HG03139 (cell line): ENCODE measurements around the gene GSK3A.

Experiments
- ATAC-seq: cut with Tn5 transposase; IDR thresholded peaks from one replicate; pipeline ENCODE4 v1.9.1; 2021; ENCODE audit not compliant: unreplicated experiment

Gene GSK3A

GRCh38 chr19:42242512-42243409 is at the start of gene GSK3A:
GSK3A (minus strand) TSS chr19:42242602; CDS start chr19:42242465, 137 bp downstream.
- ATAC-seq = peak; percentile 53

DNA sequence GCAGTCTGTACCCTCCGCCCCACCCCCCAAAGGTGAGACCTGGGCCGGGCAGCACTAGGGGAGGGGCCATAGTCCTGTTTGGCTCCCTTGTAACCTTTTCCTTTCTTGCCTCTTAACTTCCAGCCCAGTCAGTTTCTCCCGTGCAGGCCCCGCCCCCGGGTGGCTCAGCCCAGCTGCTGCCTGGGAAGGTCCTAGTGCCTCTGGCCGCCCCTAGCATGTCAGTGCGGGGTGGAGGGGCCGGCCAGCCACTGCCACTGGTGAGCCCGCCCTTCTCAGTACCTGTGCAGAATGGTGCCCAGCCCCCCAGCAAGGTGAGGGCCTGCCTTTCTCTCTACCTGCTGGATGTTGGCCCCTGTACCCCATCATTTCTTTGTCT is 49.0 kb upstream of the GSK3A start:
- no peak for ATAC-seq

GRCh38 chr19:42290523-42291434 is 48.4 kb upstream of the GSK3A start:
- ATAC-seq = no peak

- ATAC-seq = no peak
Measured at GRCh38 chr19:42290136-42290522, 47.7 kb upstream of the GSK3A start.

GRCh38 chr19:42289556-42290041 is 47.2 kb upstream of the GSK3A start:
- no peak for ATAC-seq

DNA sequence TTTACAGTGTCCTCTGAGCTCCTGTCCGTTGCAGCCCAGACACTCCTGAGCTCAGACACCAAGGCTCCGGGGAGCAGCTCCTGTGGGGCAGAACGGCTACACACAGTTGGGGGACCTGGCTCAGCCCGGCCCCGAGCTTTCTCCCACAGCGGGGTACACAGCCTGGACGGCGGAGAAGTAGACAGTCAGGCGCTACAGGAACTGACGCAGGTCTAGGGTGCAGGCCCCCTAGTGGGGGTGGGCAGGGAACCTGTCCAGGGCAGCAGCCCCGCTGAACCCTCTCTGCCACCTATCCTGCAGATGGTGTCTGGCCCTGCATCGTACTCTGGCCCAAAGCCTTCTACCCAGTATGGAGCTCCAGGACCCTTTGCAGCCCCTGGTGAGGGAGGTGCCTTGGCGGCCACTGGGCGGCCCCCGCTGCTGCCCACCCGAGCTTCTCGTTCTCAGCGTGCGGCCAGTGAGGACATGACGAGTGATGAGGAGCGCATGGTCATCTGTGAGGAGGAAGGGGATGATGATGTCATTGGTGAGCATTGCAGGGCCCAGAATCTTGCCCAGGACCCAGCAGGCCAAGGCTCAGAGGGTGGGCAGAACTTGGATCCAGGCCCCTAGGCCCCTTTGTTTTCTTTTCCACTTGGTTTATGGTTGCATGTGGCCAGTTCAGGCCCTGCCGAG is 46.6 kb upstream of the GSK3A start:
- no peak for ATAC-seq

GRCh38 chr19:42288387-42288786 is 46.0 kb upstream of the GSK3A start:
- no peak for ATAC-seq

- no peak for ATAC-seq
Measured at GRCh38 chr19:42287827-42288107, 45.4 kb upstream of the GSK3A start.

DNA sequence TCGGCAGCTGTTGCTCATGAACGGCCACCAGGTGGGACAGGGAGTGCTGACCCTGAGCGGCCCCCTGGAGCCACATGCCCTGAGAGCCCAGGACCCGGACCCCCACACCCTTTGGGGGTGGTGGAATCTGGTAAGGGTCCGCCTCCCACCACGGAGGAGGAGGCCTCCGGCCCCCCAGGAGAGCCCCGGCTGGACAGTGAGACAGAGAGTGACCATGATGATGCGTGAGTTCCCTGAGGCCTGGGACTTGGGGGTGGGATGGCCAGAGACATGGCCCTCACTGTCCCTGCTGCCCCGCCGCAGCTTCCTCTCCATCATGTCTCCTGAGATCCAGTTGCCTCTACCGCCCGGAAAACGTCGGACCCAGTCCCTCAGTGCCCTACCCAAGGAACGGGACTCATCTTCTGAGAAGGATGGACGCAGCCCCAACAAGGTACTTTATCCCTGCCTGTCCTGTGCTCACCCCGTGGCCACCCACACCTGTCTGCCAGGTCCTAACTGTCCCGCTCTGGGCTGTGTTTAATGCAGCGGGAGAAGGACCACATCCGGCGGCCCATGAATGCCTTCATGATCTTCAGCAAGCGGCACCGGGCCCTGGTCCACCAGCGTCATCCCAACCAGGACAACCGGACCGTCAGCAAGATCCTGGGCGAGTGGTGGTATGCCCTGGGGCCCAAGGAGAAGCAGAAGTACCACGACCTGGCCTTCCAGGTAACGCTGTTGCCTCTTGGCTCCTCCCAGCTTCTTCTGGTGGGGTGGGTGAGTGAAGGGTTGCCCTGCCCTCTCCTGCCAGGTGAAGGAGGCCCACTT is 44.8 kb upstream of the GSK3A start:
- no peak for ATAC-seq

- ATAC-seq = no peak
Measured at GRCh38 chr19:42286349-42287016, 44.1 kb upstream of the GSK3A start.

DNA sequence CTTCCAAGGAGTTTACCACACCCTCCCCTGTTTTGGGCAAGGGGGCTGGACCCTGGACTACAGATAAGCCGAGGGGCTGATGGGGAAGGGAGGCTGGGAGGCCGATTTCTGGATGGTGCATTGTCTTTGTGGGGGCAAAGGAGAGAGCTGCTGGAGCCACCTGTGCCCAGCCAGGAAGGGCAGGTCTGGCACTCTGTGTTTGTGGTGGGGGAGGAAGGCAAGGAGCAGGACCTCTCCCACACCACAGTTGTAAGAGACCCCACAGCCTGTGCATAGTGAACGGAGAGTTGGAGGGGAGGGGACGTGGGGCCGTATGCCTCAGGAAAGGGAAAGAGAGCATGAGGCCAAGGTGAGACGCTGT is 43.6 kb upstream of the GSK3A start:
- no peak for ATAC-seq

- no peak for ATAC-seq
Measured at GRCh38 chr19:42285541-42285941, 43.1 kb upstream of the GSK3A start.

GRCh38 chr19:42284591-42285341 is 42.4 kb upstream of the GSK3A start:
- no peak for ATAC-seq

- ATAC-seq = peak; percentile 22
Measured at GRCh38 chr19:42284066-42284501, 41.7 kb upstream of the GSK3A start.

GRCh38 chr19:42283188-42284065 is 41.0 kb upstream of the GSK3A start:
- ATAC-seq = peak; percentile 41

GRCh38 chr19:42282819-42283187 is 40.4 kb upstream of the GSK3A start:
- ATAC-seq = no peak

GRCh38 chr19:42281827-42282762 is 39.7 kb upstream of the GSK3A start:
- ATAC-seq = no peak
